ENCODE results near the gene USO1.
"Not testable (repeated sequence)": the region's sequence is repeated elsewhere in the genome, so short reads cannot be mapped to it uniquely, and the experiment has no call there.

The USO1 gene, protein sequence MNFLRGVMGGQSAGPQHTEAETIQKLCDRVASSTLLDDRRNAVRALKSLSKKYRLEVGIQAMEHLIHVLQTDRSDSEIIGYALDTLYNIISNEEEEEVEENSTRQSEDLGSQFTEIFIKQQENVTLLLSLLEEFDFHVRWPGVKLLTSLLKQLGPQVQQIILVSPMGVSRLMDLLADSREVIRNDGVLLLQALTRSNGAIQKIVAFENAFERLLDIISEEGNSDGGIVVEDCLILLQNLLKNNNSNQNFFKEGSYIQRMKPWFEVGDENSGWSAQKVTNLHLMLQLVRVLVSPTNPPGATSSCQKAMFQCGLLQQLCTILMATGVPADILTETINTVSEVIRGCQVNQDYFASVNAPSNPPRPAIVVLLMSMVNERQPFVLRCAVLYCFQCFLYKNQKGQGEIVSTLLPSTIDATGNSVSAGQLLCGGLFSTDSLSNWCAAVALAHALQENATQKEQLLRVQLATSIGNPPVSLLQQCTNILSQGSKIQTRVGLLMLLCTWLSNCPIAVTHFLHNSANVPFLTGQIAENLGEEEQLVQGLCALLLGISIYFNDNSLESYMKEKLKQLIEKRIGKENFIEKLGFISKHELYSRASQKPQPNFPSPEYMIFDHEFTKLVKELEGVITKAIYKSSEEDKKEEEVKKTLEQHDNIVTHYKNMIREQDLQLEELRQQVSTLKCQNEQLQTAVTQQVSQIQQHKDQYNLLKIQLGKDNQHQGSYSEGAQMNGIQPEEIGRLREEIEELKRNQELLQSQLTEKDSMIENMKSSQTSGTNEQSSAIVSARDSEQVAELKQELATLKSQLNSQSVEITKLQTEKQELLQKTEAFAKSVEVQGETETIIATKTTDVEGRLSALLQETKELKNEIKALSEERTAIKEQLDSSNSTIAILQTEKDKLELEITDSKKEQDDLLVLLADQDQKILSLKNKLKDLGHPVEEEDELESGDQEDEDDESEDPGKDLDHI

GRCh38 chr4:75724066-75724866 is at the start of gene USO1:
Gene USO1, plus strand, starts transcription at chr4:75724577. Its CDS starts 243 bp downstream, at chr4:75724820.
- peak; percentile 92 for DNase-seq

GRCh38 chr4:75675004-75675531 is 49.3 kb upstream of the USO1 start:
- no peak for DNase-seq

DNA sequence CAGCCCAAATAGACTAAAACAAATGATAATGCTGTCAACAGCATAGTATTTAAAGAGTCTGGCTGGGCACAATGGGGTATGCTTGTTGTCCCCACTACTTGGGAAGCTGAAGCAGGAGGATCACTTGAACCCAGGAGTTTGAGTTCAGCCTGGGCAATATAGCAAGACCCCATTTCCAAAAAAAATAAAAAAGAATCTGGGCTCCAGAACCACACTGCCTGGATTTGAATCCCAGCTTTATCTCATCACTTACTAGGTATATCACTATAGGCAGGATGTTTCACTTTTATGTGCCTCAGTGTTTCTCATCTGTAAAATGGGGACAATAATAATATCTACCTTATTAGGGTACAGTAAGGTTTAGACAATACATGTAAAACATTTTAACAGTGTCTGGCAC is 45.9 kb upstream of the USO1 start:
- DNase-seq = no peak

DNA sequence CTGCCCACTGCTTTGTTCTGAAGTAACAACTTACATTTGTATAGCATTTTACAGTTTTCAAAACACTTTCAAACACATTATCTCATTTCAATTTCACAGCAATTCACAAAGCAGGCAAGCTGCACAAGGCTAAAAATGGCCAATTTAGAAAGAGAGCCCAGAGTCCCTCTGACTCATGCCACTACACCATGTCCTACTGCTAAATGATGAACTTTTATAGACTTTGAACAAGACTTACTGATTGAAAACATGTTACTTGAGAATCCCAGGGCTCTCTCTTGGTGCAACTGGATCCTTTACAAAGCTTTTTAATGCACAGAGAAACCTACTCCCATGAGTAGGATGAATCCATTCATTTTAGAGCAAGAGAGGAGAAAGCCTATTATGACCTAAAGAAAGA is 45.4 kb upstream of the USO1 start:
- no peak for DNase-seq

GRCh38 chr4:75679876-75680575 is 44.4 kb upstream of the USO1 start:
- DNase-seq = no peak

GRCh38 chr4:75683482-75684155 is 40.8 kb upstream of the USO1 start:
- DNase-seq = no peak

- no peak for DNase-seq
Observed at GRCh38 chr4:75685546-75686189, 38.7 kb upstream of the USO1 start.

DNA sequence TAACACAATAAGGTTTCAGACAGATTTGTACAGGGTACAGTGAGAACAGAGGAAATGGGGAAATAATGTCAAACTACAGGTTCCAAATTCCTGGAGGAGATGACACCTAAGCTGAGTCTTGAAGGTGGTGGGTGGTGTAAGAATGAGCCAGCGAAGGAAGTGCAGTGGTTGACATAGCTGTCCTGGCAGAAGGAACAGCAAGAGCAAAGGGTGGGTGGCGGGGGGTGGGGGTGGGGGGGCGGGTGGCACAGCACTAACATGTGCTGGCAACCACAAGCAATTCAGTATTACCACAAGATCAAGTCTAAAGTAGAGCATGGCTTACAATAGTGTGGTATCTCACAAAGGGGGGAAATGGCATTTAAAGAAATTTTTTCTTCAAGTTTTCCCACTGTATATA is 38.0 kb upstream of the USO1 start:
- no peak for DNase-seq

- DNase-seq = not testable (repeated sequence)
Observed at GRCh38 chr4:75687125-75687524, 37.3 kb upstream of the USO1 start.

- not testable (repeated sequence) for DNase-seq
Observed at GRCh38 chr4:75692066-75692465, 32.3 kb upstream of the USO1 start.

- DNase-seq = no peak
Observed at GRCh38 chr4:75696071-75696470, 28.3 kb upstream of the USO1 start.

- no peak for DNase-seq
Observed at GRCh38 chr4:75696581-75696980, 27.8 kb upstream of the USO1 start.

- DNase-seq = no peak
Observed at GRCh38 chr4:75698162-75698962, 26.0 kb upstream of the USO1 start.

DNA sequence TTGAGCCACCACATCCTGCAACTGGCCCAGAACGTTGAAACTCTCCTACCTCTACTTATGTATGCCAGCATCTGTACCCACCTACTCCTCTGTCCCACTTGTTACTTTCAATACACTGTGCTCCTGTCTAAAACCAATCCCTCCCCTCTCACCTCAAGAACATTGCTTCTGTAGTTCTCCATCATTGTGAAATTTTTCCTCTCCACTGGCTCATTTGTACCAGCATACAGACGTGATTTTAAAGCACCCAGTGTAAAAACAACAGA is 25.5 kb upstream of the USO1 start:
- no peak for DNase-seq

- DNase-seq = no peak
Observed at GRCh38 chr4:75699299-75699698, 25.1 kb upstream of the USO1 start.

DNA sequence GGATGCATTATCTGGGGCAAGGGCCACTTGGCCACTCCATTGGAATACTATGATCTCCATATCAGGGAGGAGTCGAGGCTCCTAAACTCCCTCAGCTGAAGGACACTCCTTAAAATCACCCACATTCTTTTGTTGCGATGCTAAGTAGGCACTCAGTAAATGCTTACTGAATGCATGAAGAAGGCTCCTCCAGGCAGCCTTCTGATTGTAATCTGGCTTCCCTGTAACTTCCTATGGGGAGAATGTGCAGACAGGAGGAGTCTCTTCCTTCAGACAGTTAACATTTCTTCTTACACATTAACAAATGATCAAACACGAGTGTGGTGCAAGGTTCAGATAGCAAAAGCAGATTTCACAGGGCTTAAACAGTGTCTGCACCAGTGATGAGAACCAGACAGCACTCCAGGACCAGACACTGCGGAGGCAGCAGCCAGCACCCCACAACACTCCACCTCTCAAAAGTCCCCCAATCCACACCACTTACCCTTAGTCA is 21.4 kb upstream of the USO1 start:
- DNase-seq = no peak

- peak; percentile 38 for DNase-seq
Observed at GRCh38 chr4:75705198-75705977, 19.0 kb upstream of the USO1 start.

- DNase-seq = no peak
Observed at GRCh38 chr4:75708218-75708691, 16.1 kb upstream of the USO1 start.

- no peak for DNase-seq
Observed at GRCh38 chr4:75710246-75710645, 14.1 kb upstream of the USO1 start.
